C4-2B (cell line): ENCODE results near the gene TXK.

Experiments used
- ZFX ChIP-seq: fragments of 450-650 bp; IDR thresholded peaks from 2 replicates; pipeline ENCODE4 v1.6.1; 2017
- TF ChIP-seq, protein P1 (sequence below): fragments of 450-650 bp; conservative IDR thresholded peaks from 2 replicates; pipeline ENCODE4 v1.5.1; 2017; ENCODE audit warnings: mild to moderate bottlenecking

DNA sequence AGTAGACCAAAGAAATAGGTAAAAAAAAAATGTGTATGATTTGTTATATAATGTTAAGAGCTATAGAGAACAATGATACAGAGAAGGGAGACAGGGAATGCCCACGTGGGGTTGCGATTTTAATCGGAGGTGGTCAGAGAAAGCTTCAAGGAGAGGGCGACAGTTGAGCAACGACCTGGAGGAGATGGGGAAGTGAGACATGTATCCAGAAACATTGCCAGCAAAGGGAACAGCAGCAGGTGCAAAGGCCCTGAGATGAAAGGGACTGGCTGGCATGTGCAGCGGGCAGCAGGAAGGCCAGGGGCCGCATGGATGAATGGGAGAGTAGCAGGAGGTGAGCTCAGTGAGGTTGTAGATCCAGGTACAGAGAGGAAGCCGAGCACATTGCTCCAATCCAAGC, 84.6 kb downstream of the TXK start:
- TF ChIP-seq, protein P1, sequence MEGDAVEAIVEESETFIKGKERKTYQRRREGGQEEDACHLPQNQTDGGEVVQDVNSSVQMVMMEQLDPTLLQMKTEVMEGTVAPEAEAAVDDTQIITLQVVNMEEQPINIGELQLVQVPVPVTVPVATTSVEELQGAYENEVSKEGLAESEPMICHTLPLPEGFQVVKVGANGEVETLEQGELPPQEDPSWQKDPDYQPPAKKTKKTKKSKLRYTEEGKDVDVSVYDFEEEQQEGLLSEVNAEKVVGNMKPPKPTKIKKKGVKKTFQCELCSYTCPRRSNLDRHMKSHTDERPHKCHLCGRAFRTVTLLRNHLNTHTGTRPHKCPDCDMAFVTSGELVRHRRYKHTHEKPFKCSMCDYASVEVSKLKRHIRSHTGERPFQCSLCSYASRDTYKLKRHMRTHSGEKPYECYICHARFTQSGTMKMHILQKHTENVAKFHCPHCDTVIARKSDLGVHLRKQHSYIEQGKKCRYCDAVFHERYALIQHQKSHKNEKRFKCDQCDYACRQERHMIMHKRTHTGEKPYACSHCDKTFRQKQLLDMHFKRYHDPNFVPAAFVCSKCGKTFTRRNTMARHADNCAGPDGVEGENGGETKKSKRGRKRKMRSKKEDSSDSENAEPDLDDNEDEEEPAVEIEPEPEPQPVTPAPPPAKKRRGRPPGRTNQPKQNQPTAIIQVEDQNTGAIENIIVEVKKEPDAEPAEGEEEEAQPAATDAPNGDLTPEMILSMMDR = no peak
- no peak for TF ChIP-seq ZFX
